Nephron (organoid): Measurements from ENCODE around the gene TUT4.

Experiments
- H3K27ac Mint-ChIP-seq, 3 experiments: 2 replicates each; pipeline ENCODE4 v1.8.0; 2020; ENCODE audit warnings: mixed read lengths in 3 of 3, mild to moderate bottlenecking in 2 of 3, moderate library complexity in 1 of 3
- H3K27me3 Mint-ChIP-seq: 2 replicates; pipeline ENCODE4 v1.8.0; 2021; ENCODE audit warnings: low read depth, mild to moderate bottlenecking, moderate library complexity, mixed read lengths
- H3K36me3 Mint-ChIP-seq: 2 replicates; pipeline ENCODE4 v1.8.0; 2020; ENCODE audit warnings: low read depth, mixed read lengths
- H3K4me1 Mint-ChIP-seq: 2 replicates; pipeline ENCODE4 v1.8.0; 2020; ENCODE audit warnings: mixed read lengths
- H3K4me3 Mint-ChIP-seq, 3 experiments: 2 replicates each; pipeline ENCODE4 v1.8.0; 2020; ENCODE audit warnings: mild to moderate bottlenecking in 3 of 3, mixed read lengths in 3 of 3, moderate library complexity in 2 of 3
- H3K9me3 Mint-ChIP-seq: 2 replicates; pipeline ENCODE4 v1.8.0; 2020; ENCODE audit warnings: mixed read lengths
- CTCF ChIP-seq, 3 experiments: fragments of 200-600 bp; sonication (generic); IDR thresholded peaks; one replicate each; pipeline ENCODE4 v1.5.0; 2021; ENCODE audit warnings: antibody characterized with exemption in 3 of 3; ENCODE audit not compliant: unreplicated experiment in 3 of 3

The TUT4 gene

GRCh38 chr1:52386458-52386857, 166.4 kb downstream of the TUT4 start:
- Mint-ChIP-seq H3K27me3 (no peaks in the 10 kb centered on the region), H3K27ac (no peak overlapping the region), H3K4me1 (no peaks in the 10 kb centered on the region), H3K9me3 (no peaks in the 10 kb centered on the region), H3K36me3 (peaks cover 35% of the 10 kb centered on the region), H3K4me3 (no peak overlapping the region)
- TF ChIP-seq CTCF (IDR thresholded peaks at IDR 0.05; ENCODE audit: unreplicated experiment in 3 of 3), result no peak

- TF ChIP-seq CTCF (IDR thresholded peaks at IDR 0.05; ENCODE audit: unreplicated experiment in 3 of 3), result no peak
- no peaks in the 10 kb centered on the region for H3K27me3 Mint-ChIP-seq
- no peaks in the 10 kb centered on the region for H3K9me3 Mint-ChIP-seq
- no peak overlapping the region for H3K4me3 Mint-ChIP-seq
- no peaks in the 10 kb centered on the region for H3K4me1 Mint-ChIP-seq
- H3K36me3 Mint-ChIP-seq, result peaks cover 37% of the 10 kb centered on the region
- H3K27ac Mint-ChIP-seq, result no peak overlapping the region
Measured at GRCh38 chr1:52385376-52385775, 167.5 kb downstream of the TUT4 start.
